PFSK-1 (cell line): ENCODE results near the gene RAD51B.

Experiments
- POLR2AphosphoS5 ChIP-seq: IDR thresholded peaks from 2 replicates; pipeline ENCODE4 v1.6.1; 2012; ENCODE audit warnings: low read depth, mild to moderate bottlenecking, control low read depth, low read length, moderate library complexity
- TAF1 ChIP-seq: IDR thresholded peaks from 2 replicates; pipeline ENCODE4 v1.6.1; 2012; ENCODE audit warnings: low read length, control low read depth, borderline replicate concordance; ENCODE audit not compliant: insufficient read depth

GRCh38 chr14:68632054-68632895 is 812.7 kb downstream of the RAD51B start:
- TF ChIP-seq POLR2AphosphoS5 (no peak), TAF1 (no peak)
